ENCODE data around the gene DDX19B.

DDX19B gene

GRCh38 chr16:70251629-70252354, 47.2 kb upstream of the DDX19B start, which contains the start of gene EXOSC6:
Gene EXOSC6 (minus strand): TSS chr16:70251940. CDS start chr16:70251900, 40 bp downstream.
- Histone ChIP-seq H3K4me3 (ENCODE audit: low read depth in 1 of 2, low read length in 2 of 2) (peak within 1 kb of the TSS; percentile 95 to 96), H3K4me2 (ENCODE audit: insufficient read depth, low read length) (peak within 1 kb of the TSS; percentile 91), H2AFZ (ENCODE audit: low read depth, low read length) (peak within 1 kb of the TSS; percentile 91), H3K9ac (ENCODE audit: low read depth, low read length) (peak within 1 kb of the TSS; percentile 96), H3K79me2 (ENCODE audit: insufficient read depth, low read length) (peaks cover 39% of the 10 kb centered on the region), H3K36me3 (ENCODE audit: insufficient read depth, low read length) (peaks cover 64% of the 10 kb centered on the region), H4K20me1 (ENCODE audit: insufficient read depth, low read length) (peaks cover 44% of the 10 kb centered on the region), H3K9me3 (ENCODE audit: insufficient read depth, low read length, severe bottlenecking) (no peaks in the 10 kb centered on the region), H3K27me3 (ENCODE audit: insufficient read depth, low read length, poor library complexity) (no peaks in the 10 kb centered on the region), H3K27ac (ENCODE audit: low read length) (peak within 1 kb of the TSS; percentile 98), H3K4me1 (ENCODE audit: insufficient read depth, low read length) (peaks cover 27% of the 10 kb centered on the region)
- TF ChIP-seq, protein P1, sequence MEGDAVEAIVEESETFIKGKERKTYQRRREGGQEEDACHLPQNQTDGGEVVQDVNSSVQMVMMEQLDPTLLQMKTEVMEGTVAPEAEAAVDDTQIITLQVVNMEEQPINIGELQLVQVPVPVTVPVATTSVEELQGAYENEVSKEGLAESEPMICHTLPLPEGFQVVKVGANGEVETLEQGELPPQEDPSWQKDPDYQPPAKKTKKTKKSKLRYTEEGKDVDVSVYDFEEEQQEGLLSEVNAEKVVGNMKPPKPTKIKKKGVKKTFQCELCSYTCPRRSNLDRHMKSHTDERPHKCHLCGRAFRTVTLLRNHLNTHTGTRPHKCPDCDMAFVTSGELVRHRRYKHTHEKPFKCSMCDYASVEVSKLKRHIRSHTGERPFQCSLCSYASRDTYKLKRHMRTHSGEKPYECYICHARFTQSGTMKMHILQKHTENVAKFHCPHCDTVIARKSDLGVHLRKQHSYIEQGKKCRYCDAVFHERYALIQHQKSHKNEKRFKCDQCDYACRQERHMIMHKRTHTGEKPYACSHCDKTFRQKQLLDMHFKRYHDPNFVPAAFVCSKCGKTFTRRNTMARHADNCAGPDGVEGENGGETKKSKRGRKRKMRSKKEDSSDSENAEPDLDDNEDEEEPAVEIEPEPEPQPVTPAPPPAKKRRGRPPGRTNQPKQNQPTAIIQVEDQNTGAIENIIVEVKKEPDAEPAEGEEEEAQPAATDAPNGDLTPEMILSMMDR (IDR thresholded peaks at IDR 0.05; ENCODE audit: borderline replicate concordance, extremely low read depth, low read length, poor library complexity, severe bottlenecking), result peak; percentile 99
- TF ChIP-seq EZH2 (IDR thresholded peaks at IDR 0.05; ENCODE audit: borderline replicate concordance, low read depth, low read length, severe bottlenecking), result no peak
- DNase-seq (peak; percentile 94), ATAC-seq (ENCODE audit: insufficient read depth, low read depth) (peak; percentile 94)

DNA sequence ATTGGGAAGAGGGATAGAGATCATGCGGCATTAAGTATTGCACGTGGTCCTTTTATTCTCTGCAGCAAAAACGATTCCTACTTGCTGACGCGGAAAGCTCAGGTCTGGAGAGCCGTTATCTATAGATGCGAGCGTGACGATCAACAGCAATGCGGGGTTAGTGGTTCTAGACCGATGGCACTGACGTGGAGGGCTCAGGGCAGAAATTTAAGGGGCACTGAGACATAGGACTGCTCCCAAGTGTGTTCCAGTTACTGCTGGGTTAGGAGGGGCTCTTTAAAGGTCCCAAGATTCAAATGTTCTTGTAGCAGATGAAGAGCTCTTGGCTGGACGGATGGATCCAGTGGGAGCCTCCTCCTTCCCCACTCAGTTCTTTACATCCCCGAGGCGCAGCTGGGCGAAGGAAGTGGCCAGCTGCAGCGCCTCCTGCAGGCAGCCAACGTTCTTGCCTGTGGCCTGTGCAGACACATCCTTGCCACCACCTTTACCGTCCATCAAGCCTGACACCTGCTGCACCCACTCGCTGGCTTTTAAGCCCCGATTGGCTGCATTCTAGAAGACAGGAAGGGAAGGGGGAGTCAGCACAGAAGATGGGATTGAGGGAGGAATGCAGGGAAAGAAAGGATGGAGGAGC, 46.5 kb upstream of the DDX19B start:
- peak overlapping the region in 1 of 2 experiments; percentile 95; a peak in 1 of 4 replicates for H3K4me3 ChIP-seq (ENCODE audit: low read depth in 1 of 2, low read length in 2 of 2)
- no peaks in the 10 kb centered on the region for H3K27me3 ChIP-seq (ENCODE audit: insufficient read depth, low read length, poor library complexity)
- no peak for TF ChIP-seq EZH2 (IDR thresholded peaks at IDR 0.05; ENCODE audit: borderline replicate concordance, low read depth, low read length, severe bottlenecking)
- TF ChIP-seq, protein P1 (IDR thresholded peaks at IDR 0.05; ENCODE audit: borderline replicate concordance, extremely low read depth, low read length, poor library complexity, severe bottlenecking), result peak; percentile 69
- no peaks in the 10 kb centered on the region for H3K9me3 ChIP-seq (ENCODE audit: insufficient read depth, low read length, severe bottlenecking)
- peak overlapping the region; percentile 91 for H3K4me2 ChIP-seq (ENCODE audit: insufficient read depth, low read length)
- peak overlapping the region; percentile 30 for H3K27ac ChIP-seq (ENCODE audit: low read length)
- DNase-seq (no peak), ATAC-seq (ENCODE audit: insufficient read depth, low read depth) (no peak)
- H3K79me2 ChIP-seq (ENCODE audit: insufficient read depth, low read length), result peaks cover 39% of the 10 kb centered on the region
- H3K4me1 ChIP-seq (ENCODE audit: insufficient read depth, low read length), result peaks cover 27% of the 10 kb centered on the region
- peak overlapping the region; percentile 17; the same call in 1 of the 2 replicates for H3K9ac ChIP-seq (ENCODE audit: low read depth, low read length)
- H3K36me3 ChIP-seq (ENCODE audit: insufficient read depth, low read length), result peaks cover 70% of the 10 kb centered on the region
- peaks cover 46% of the 10 kb centered on the region for H4K20me1 ChIP-seq (ENCODE audit: insufficient read depth, low read length)
- no peak overlapping the region for H2AFZ ChIP-seq (ENCODE audit: low read depth, low read length)

DNA sequence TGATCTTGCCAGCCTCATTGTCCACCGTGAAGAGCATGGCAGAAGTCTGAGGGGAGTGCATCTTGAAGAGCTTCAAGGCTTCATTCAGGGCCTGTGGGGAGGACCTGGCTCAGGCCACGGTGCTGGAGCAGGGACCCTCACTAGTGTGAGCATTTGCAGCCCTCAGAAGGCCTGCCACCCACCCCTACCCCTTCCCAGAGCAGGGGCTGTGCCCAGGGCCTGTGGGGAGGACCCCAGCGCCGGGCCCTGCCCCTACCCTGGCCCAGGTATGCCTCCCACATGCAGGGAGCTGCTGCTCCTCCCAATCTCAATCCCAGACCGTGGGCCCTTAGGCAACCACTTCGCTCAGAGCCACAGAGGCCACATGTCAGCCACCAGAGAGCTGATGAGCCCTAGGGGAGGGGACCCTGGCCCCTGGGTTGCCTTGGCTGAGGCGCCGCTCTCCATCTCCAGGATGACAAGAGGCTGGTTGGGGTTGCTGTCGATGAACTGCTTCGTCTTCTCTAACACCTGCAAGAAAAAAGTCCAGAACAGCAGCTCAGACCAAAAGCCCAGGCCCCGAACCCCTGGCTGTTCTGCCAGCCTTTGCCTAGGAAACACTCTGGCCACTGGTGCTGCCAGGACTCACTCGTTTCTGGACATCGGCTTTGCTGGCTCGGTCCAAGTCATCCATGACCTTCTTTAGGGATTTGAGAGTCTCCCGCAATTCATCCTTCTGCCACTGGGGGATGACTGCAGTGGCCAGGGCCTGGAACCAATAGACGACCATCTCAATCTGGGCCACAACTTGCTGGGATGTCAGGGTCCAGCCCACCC, 45.5 kb upstream of the DDX19B start:
- Histone ChIP-seq H3K27ac (ENCODE audit: low read length) (no peak overlapping the region), H4K20me1 (ENCODE audit: insufficient read depth, low read length) (peaks cover 48% of the 10 kb centered on the region)
- DNase-seq, result peak; percentile 32

More for the DNA sequence above, 45.5 kb upstream of the DDX19B start:
- no peak for ATAC-seq (ENCODE audit: insufficient read depth, low read depth)
- no peaks in the 10 kb centered on the region for H3K9me3 ChIP-seq (ENCODE audit: insufficient read depth, low read length, severe bottlenecking)
- H3K4me3 ChIP-seq (ENCODE audit: low read depth in 1 of 2, low read length in 2 of 2), result no peak overlapping the region
- peaks cover 79% of the 10 kb centered on the region for H3K36me3 ChIP-seq (ENCODE audit: insufficient read depth, low read length)
- no peak overlapping the region for H2AFZ ChIP-seq (ENCODE audit: low read depth, low read length)
- no peak overlapping the region for H3K9ac ChIP-seq (ENCODE audit: low read depth, low read length)
- H3K27me3 ChIP-seq (ENCODE audit: insufficient read depth, low read length, poor library complexity), result no peaks in the 10 kb centered on the region
- no peak overlapping the region for H3K4me2 ChIP-seq (ENCODE audit: insufficient read depth, low read length)
- TF ChIP-seq, protein P1 (IDR thresholded peaks at IDR 0.05; ENCODE audit: borderline replicate concordance, extremely low read depth, low read length, poor library complexity, severe bottlenecking), result peak; percentile 72
- no peak for TF ChIP-seq EZH2 (IDR thresholded peaks at IDR 0.05; ENCODE audit: borderline replicate concordance, low read depth, low read length, severe bottlenecking)
- peaks cover 26% of the 10 kb centered on the region for H3K4me1 ChIP-seq (ENCODE audit: insufficient read depth, low read length)
- peaks cover 39% of the 10 kb centered on the region for H3K79me2 ChIP-seq (ENCODE audit: insufficient read depth, low read length)

Measured in DND-41 (cell line).